ENCODE data around the gene CCT7. TPM values are rescaled to one million over a fixed set of nuclear protein-coding genes. Genes with fewer than 3 reads are reported as not detected.

CCT7 gene
- total RNA-seq, 1 experiment from 2014 or later, result 482 TPM

DNA sequence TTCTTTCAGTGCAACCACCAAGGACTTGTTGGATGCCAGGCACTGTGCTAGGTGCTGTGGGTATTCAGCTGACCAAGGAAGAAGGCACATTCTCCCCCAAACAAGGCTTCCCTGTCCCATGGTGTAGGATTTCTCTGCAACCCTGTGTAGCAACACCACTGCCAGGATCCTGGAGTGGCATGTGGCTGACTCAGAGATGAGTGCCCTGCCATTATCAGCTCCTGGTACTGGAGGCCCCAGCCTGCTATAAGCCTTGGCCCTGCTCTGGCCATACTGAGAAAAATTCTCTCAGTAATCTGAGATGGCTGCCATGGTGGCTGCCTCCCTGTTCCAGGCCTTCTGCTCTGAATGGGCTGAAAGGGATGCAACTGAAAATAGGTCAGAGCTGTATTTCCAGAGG lies 15.8 kb upstream of the CCT7 start:
- peaks cover 15% of the 10 kb centered on the region for H3K36me3 Mint-ChIP-seq
- H3K27ac Mint-ChIP-seq, result no peak overlapping the region
- no peak overlapping the region for H3K4me3 Mint-ChIP-seq
- CTCF ChIA-PET, result interaction anchor here (1.6 to 1.8 kb wide), 3 partner anchors 15 to 132 kb away, joined by 3 to 7 read pairs (median 7); partner anchors contain the start of gene PRADC1
- peaks cover 29% of the 10 kb centered on the region for H3K4me1 Mint-ChIP-seq
- TF ChIP-seq, protein P1, sequence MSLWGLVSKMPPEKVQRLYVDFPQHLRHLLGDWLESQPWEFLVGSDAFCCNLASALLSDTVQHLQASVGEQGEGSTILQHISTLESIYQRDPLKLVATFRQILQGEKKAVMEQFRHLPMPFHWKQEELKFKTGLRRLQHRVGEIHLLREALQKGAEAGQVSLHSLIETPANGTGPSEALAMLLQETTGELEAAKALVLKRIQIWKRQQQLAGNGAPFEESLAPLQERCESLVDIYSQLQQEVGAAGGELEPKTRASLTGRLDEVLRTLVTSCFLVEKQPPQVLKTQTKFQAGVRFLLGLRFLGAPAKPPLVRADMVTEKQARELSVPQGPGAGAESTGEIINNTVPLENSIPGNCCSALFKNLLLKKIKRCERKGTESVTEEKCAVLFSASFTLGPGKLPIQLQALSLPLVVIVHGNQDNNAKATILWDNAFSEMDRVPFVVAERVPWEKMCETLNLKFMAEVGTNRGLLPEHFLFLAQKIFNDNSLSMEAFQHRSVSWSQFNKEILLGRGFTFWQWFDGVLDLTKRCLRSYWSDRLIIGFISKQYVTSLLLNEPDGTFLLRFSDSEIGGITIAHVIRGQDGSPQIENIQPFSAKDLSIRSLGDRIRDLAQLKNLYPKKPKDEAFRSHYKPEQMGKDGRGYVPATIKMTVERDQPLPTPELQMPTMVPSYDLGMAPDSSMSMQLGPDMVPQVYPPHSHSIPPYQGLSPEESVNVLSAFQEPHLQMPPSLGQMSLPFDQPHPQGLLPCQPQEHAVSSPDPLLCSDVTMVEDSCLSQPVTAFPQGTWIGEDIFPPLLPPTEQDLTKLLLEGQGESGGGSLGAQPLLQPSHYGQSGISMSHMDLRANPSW (CRISPR knock-in tag; conservative IDR thresholded peaks at IDR 0.05; ENCODE audit: low read depth), result no peak
- no peak for TF ChIP-seq RORB (CRISPR knock-in tag; IDR thresholded peaks at IDR 0.05)
- no peak for TF ChIP-seq JAZF1 (CRISPR knock-in tag; IDR thresholded peaks at IDR 0.05)
- no peak for TF ChIP-seq ZNF416 (CRISPR knock-in tag; IDR thresholded peaks at IDR 0.05)
- TF ChIP-seq, protein P2, sequence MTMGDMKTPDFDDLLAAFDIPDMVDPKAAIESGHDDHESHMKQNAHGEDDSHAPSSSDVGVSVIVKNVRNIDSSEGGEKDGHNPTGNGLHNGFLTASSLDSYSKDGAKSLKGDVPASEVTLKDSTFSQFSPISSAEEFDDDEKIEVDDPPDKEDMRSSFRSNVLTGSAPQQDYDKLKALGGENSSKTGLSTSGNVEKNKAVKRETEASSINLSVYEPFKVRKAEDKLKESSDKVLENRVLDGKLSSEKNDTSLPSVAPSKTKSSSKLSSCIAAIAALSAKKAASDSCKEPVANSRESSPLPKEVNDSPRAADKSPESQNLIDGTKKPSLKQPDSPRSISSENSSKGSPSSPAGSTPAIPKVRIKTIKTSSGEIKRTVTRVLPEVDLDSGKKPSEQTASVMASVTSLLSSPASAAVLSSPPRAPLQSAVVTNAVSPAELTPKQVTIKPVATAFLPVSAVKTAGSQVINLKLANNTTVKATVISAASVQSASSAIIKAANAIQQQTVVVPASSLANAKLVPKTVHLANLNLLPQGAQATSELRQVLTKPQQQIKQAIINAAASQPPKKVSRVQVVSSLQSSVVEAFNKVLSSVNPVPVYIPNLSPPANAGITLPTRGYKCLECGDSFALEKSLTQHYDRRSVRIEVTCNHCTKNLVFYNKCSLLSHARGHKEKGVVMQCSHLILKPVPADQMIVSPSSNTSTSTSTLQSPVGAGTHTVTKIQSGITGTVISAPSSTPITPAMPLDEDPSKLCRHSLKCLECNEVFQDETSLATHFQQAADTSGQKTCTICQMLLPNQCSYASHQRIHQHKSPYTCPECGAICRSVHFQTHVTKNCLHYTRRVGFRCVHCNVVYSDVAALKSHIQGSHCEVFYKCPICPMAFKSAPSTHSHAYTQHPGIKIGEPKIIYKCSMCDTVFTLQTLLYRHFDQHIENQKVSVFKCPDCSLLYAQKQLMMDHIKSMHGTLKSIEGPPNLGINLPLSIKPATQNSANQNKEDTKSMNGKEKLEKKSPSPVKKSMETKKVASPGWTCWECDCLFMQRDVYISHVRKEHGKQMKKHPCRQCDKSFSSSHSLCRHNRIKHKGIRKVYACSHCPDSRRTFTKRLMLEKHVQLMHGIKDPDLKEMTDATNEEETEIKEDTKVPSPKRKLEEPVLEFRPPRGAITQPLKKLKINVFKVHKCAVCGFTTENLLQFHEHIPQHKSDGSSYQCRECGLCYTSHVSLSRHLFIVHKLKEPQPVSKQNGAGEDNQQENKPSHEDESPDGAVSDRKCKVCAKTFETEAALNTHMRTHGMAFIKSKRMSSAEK (CRISPR knock-in tag; IDR thresholded peaks at IDR 0.05; ENCODE audit: borderline replicate concordance), result no peak
- TF ChIP-seq NR2C2 (CRISPR knock-in tag; IDR thresholded peaks at IDR 0.05), result no peak
- no peak for TF ChIP-seq CREB1 (CRISPR knock-in tag; IDR thresholded peaks at IDR 0.05)
- TF ChIP-seq, protein P3, sequence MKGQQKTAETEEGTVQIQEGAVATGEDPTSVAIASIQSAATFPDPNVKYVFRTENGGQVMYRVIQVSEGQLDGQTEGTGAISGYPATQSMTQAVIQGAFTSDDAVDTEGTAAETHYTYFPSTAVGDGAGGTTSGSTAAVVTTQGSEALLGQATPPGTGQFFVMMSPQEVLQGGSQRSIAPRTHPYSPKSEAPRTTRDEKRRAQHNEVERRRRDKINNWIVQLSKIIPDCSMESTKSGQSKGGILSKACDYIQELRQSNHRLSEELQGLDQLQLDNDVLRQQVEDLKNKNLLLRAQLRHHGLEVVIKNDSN (CRISPR knock-in tag; IDR thresholded peaks at IDR 0.05), result no peak
- TF ChIP-seq, protein P4, sequence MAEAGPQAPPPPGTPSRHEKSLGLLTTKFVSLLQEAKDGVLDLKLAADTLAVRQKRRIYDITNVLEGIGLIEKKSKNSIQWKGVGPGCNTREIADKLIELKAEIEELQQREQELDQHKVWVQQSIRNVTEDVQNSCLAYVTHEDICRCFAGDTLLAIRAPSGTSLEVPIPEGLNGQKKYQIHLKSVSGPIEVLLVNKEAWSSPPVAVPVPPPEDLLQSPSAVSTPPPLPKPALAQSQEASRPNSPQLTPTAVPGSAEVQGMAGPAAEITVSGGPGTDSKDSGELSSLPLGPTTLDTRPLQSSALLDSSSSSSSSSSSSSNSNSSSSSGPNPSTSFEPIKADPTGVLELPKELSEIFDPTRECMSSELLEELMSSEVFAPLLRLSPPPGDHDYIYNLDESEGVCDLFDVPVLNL (CRISPR knock-in tag; IDR thresholded peaks at IDR 0.05; ENCODE audit: borderline replicate concordance, low read depth), result no peak
- no peak for TF ChIP-seq ZNF138 (CRISPR knock-in tag; conservative IDR thresholded peaks at IDR 0.05)
- no peak for TF ChIP-seq TEAD4 (CRISPR knock-in tag; IDR thresholded peaks at IDR 0.05)
- TF ChIP-seq FOXK1 (CRISPR knock-in tag; IDR thresholded peaks at IDR 0.05), result no peak
- TF ChIP-seq, protein P5, sequence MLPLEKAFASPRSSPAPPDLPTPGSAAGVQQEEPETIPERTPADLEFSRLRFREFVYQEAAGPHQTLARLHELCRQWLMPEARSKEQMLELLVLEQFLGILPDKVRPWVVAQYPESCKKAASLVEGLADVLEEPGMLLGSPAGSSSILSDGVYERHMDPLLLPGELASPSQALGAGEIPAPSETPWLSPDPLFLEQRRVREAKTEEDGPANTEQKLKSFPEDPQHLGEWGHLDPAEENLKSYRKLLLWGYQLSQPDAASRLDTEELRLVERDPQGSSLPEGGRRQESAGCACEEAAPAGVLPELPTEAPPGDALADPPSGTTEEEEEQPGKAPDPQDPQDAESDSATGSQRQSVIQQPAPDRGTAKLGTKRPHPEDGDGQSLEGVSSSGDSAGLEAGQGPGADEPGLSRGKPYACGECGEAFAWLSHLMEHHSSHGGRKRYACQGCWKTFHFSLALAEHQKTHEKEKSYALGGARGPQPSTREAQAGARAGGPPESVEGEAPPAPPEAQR (CRISPR knock-in tag; IDR thresholded peaks at IDR 0.05), result no peak
- no peak for TF ChIP-seq RELA (CRISPR knock-in tag; IDR thresholded peaks at IDR 0.05; ENCODE audit: borderline replicate concordance)
- no peak for TF ChIP-seq ZNF317 (CRISPR knock-in tag; IDR thresholded peaks at IDR 0.05; ENCODE audit: borderline replicate concordance, low read depth)
- no peak for TF ChIP-seq MYBL2 (CRISPR knock-in tag; IDR thresholded peaks at IDR 0.05)
- no peak for TF ChIP-seq PRRX2 (CRISPR knock-in tag; IDR thresholded peaks at IDR 0.05)
- no peak for TF ChIP-seq CBFB (CRISPR knock-in tag; IDR thresholded peaks at IDR 0.05; ENCODE audit: low read depth)
- TF ChIP-seq, protein P6, sequence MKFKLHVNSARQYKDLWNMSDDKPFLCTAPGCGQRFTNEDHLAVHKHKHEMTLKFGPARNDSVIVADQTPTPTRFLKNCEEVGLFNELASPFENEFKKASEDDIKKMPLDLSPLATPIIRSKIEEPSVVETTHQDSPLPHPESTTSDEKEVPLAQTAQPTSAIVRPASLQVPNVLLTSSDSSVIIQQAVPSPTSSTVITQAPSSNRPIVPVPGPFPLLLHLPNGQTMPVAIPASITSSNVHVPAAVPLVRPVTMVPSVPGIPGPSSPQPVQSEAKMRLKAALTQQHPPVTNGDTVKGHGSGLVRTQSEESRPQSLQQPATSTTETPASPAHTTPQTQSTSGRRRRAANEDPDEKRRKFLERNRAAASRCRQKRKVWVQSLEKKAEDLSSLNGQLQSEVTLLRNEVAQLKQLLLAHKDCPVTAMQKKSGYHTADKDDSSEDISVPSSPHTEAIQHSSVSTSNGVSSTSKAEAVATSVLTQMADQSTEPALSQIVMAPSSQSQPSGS (CRISPR knock-in tag; IDR thresholded peaks at IDR 0.05; ENCODE audit: borderline replicate concordance, low read depth), result no peak
- TF ChIP-seq KAT7 (CRISPR knock-in tag; IDR thresholded peaks at IDR 0.05; ENCODE audit: borderline replicate concordance), result no peak
- H3K9me3 Mint-ChIP-seq, result no peaks in the 10 kb centered on the region
- ATAC-seq (no peak), DNase-seq (ENCODE audit: low spot score) (no peak)
- H3K27me3 Mint-ChIP-seq (ENCODE audit: low read depth), result peaks cover 3% of the 10 kb centered on the region; the same call in 1 of the 2 replicates
- POLR2A ChIA-PET, result no interaction called here

All from WTC11 (cell line).